Stimulated activated CD4-positive, alpha-beta T cell treated with anti-CD3 and anti-CD28 coated beads, Interleukin-4, amount 100 ng/mL, for 1 hour (primary cell): ENCODE results near the gene SEMA3C.
"Not testable (repeated sequence)": the region's sequence is repeated elsewhere in the genome, so short reads cannot be mapped to it uniquely, and the experiment has no call there.

Experiments
- DNase-seq: peaks from one replicate; pipeline ENCODE4 v3.0.0-alpha.2; 2020

Gene SEMA3C

DNA sequence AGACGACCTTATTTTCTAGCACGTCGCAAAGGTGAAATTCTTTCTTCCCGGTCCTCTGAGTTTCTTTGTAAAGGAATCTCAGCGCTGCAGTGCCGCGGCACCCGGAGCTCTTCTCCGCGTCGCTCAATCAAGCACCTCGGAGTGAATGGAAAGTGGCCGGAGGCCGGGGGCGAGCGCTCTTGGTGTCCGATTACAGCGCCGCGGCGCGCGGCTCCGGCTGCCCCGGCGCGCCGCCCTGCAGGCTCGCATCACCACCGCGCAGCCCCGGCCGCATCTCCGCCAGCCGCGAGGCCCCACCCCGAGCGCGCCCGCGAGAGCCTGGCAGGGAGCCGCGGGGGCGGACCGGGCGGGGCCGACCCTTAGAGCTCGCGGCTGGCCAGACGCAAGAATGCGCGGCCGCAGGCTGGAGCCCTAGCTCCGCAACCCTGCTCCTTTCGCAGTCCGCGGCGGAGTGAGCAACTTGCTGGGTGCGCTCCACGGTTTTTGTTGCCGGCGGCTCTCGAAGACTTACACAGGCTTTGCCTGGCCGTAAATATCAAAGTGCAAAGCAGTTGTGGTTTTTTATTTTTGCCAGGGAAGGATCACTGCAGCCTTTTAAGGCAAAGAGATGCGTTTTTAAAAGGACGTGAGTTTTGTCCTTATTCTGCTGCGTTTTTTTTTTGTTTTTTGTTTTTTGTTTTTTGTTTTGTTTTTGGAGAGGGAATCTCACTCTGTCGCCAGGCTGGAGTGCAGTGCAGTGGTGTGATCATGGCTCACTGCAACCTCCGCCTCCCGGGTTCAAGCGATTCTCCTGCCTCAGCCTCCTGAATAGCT, at the start of gene SEMA3C:
TSS of gene SEMA3C (minus strand) at position 143 of the 813 bp plus-strand sequence. CDS start 2,270 bp downstream, outside the sequence.
- DNase-seq, result peak; percentile 3

DNA sequence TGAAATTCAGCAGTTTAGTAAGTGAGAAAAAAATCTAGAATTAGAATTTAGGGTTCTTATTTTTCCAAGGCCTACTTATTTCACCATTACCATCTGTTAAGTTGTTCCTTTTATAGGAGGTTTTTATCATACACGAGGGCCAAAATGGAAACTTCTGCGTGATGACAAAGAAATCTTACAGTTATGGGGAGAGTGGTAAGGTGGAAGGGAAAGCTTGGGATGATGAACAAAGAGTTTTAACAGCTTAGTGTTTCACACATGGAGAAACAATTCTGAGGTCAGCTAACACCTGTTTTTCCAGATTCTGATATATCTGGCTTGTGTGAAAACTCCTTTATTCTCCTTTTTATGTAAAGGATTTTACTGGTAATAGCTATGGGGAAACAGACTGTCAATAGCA, 49.8 kb upstream of the SEMA3C start:
- DNase-seq, result no peak

DNA sequence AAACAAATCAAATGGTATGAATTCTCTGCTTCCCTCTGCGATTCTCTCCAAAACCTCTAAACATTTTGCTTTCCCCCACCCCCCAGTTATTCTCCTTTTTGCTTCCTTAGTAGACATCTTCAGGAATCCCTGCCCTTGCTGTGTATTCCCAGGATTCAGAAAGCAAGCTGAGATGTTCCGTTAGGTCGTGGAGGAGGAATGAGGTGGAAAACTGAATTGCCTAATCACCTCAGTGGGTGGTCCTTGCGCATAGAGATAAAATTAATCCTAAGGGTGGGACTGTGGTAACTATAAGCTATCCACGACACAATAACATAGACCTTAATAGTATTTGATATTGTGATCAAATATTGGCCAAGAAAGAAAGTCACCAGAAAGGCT, 49.1 kb upstream of the SEMA3C start:
- DNase-seq, result no peak

DNA sequence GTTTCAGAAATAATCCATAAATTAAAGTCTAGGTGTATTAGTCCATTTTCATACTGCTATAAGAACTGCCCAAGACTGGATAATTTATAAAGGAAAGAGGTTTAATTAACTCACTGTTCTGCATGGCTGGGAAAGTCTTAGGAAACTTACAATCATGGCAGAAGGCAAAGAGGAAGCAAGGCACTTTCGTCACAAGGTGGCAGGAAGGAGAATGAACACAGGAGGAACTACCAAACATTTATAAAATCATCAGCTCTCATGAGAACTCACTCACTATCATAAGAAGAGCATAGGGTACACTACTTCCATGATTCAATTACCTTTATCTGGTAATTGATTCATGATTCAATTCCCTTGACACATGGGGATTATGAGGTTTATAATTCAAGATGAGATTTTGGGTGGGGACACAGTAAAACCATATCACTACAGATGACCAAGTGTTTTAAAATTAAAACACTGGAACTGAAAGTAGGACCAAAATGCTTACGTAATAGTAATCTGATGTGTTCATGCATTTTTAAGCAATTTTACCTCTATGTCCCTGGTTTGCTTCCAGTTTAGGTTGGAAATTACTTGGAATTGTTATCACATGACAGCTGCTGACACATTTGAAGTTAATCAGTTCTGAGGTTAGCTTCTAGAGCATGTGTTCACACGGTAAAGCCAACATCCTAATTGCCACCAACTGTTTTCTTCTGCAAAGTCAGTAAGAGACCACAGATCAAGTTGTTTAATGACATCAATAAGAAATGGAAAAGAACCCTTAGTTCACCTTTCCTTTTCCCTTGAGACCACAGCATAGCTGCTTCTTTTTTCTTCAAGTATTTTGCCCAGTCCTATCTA, 48.4 kb upstream of the SEMA3C start:
- no peak for DNase-seq

DNA sequence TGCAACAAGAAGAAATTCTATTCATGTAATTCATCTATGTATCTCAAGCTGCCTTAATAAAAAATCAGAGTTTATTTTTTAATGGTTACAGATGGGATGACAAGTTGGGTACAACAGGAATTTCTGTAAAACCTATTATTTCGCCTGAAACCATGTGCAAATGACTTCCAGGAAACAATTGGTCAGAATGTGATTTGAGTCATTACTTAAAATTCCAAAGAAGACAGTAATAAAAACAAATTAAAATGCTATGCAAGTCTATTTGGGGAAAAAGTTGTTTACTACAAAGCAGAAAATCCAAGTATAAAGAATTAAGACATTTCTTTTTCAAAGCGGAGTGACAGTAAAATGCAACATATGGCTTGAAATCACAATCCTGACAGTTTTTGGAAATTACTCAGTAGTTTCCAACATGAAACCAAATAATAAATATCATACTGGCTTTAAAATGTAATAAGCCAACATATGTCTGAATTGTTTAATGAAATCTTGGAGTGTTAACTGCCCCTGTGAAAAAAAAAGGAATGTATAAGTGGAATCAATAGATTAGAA, 41.5 kb upstream of the SEMA3C start:
- DNase-seq, result no peak

DNA sequence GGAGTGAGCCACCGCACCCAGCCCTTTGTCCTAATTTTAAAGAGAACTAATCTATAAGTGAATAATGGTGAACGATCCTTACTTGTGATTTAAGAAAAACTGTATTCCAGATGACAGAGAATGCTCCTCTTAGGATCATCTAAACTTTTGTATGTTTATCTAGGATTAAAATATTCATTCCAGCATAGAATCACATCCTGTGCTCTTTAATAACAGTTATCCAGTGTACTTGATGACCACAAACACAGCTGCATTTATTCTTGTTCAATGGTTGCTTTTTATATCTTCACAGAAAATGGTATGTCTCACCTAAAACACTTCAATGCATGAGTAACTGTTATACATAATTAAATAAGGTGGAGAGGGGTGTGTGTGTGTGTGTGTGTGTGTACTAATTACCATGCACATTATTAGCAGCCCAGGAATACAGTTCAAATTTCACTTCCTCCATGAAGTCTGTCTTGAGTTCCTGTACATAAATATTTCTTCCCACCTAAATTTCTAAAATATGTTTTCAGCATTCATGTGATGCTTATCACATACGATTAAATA, 38.5 kb upstream of the SEMA3C start:
- DNase-seq, result no peak

DNA sequence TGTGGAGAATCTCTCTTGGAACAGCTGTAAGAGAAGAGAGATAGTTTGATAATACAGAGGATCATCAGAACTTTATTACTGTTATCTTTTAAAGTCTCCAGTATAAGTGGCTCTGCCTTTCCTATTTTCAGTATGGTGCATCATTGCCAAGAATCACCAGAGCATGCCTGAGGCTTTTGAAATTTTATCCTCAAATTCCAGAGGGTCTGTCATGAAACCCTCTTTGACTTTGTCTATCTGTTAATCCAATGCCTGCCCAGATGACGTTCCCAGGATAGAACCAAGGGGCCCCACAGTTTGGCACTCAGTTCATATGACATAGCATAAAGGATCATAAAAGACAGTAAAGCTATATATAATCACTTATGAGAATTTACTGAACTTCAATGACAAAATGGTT, 35.3 kb upstream of the SEMA3C start:
- no peak for DNase-seq

DNA sequence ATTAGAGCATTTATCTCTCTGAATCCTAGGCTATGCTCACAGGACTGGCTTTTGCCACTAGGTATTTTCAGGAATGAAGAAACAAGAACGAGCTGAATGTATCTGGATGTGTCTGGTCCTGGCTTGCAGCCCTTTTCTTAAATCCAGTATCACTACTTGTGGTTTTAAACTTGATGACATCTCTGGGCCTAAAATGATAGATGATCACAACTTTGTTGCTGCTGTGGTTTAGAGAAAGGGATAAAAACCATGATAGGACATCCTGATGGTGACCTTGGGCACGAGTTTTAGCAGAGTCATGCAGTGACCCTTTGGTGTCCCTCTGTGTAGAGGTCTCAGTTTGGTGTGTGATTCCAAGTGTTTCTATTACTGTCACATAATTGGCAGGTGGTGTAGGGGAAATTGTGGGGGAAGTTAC, 31.7 kb upstream of the SEMA3C start:
- DNase-seq, result no peak

DNA sequence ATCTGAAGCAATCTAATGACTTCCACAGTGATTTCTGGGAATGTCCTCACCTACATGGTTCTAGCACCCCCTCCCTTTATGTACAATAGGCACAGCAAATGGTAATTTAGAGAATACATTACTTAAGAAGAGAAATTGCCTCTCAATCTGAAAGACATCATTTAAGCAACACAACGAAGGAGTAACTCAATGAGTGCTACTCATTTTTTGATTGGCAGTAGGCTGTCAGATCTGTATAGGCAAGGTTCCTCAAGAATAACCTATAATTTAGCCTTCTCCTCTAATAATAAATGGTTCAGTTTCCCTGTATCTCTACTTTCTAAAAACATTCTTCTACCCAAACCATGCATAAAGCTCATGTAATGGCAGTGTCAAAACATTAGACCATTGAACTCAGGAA, 30.6 kb upstream of the SEMA3C start:
- DNase-seq, result no peak

DNA sequence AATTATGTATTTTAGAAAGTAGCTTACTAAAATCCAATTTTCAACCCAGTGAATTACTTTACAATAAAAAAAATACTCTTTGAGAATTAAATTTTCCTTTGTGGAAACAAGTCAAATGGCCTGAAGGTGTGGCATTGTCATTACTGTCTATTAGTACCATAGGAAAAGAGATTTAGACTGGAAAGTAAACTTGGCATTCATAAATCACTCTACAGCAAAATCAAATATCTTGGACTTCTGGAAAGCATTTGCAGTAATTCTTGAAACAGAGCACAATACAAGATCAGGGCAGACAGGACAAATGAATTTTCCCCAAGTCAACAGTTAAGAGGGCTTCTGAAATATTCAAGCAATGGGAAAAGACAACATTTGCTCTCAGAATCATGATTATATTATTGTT, 28.0 kb upstream of the SEMA3C start:
- no peak for DNase-seq

DNA sequence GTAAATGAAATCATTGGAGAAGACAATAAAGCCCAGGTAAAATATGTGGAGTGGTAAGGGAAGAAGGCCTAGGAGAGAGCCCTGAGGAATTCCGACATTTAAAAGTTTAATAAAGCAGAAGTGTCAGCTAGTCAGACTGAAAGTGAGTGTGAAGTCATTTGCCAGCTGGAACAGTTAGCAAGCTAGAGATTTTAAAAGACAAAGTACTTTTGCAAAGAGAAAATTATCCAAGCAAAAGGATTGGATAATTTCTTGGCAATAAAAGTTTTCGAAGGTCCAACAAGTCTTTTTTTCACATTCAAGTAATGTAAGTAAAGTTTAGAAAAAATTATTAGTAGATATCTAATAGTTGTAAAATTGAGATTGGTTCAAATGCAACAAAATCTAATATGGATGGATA, 27.1 kb upstream of the SEMA3C start:
- no peak for DNase-seq

DNA sequence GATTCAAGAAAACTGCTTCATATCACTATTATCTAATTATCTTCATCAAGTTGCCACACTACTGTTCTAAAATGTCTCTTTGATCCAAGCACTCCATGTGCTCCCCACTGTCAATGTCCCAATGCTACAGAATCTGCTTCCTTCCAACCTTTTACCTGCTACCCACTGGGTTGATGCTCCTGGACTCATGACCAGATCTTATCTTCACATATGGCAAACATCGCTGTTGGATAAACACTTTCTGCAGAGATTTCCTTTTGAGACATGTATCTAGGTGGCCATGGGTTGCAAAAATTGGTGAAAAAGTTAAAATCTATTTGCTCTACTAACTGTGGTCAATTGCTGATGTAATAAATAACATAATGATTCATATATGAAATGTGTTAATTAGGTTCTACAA, 24.5 kb upstream of the SEMA3C start:
- DNase-seq, result no peak

DNA sequence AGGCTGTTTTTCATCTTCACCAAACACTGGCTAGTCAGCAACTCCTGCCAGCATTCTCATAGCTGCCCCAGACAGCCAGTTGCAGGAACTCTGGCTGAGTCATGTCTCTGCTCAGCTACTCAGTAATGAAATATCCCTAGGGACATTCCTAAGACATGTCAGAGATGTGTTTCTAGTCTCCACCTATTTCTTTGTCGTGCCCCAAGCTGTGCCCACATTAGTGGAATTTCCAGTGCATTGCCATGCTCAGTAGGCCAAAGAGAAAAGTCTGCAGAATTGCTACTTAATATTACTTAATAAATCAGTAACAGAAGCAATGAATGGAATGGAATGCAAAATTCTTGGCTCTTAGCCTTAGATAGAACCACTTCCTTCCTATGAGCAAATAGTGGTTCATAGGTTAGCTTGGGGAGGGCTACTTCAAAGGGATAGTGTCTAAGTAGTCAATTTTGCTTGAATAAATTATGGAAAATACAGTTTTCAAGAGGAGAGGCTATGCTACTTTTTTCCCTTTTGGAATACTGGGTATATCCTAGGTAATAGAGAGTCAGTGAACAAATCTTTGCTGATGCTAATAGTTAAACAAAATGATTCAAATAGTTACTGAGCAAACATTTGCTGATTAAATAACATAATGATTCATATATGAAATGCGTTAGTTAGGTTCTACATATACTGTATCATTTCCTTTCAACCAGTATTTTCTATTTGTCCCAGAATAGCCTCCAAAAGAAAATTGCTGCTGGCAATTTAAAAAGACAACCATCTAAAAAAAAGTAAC, 23.6 kb upstream of the SEMA3C start:
- DNase-seq, result no peak

DNA sequence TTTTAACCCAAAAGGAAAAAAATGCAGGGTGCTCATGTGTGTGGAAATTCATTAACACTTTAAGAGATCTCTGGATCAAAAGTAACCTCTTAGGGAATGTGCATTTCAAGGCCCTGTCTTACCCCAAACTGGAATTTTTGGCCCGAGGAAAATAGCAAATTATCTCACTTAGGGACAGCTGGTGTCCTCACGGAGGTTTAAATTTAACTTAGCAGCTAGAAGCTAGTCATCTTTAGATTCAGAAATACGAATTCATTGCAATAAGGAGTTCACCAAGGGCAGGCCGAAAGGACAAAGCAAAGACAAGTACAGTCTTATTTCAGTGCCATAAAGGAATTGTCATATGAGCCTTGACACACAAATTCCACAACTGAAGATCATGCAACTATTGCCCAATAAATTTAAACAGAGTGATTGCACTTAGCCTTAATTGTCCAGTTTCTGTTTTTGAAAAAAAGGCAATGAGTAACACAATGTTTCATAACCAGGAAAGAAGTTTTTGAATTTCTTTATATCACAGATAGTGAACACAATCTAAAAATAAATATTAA, 22.4 kb upstream of the SEMA3C start:
- no peak for DNase-seq

DNA sequence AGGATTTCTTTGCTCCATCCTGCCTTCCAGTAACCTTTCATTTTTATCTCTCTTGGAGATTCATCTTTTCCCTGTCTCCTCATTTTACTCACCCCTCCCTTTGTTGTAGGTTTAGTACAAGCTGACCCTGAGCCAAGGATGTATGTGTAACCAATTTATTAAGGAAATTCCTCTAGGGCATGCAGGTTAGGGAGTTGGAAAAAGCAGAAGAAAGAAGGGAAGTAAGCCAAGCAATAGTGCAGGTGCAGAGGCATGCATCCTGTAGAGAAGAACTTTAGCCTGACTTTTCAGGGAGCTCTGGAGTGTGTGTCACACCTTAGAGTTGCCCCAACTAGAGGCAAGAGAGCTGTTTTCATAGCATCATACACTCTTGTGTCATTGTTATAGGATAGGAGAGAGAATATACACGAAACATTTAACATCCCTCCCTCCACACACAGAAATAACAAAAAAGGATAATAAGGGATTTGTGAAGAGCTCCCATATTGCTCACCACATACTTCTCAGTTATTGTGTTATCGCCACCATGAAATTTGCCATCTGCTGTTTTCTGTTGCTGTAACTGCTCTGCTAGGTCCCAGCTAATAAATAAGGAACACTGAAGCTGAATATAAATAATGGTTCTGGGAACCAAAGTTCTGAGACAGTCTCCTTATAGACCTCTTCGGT, 21.8 kb upstream of the SEMA3C start:
- no peak for DNase-seq

DNA sequence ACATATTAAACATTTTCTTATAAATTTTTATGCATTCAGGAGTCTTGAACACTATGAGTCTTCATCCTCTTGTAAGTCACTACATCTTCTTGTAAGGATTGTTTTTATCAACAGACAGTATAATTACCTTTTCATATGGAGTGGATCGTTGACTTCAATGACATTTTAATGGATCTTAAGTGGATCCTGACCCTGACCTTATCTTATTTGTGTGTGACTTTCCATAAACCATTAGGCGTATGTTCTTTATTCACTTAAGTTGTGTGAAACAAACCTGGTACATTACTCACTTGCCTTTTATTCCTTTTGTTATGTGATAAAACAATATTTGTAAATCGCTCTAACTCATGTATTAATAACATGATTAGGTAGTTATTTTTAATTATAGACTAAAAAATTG, 18.5 kb upstream of the SEMA3C start:
- DNase-seq, result no peak

DNA sequence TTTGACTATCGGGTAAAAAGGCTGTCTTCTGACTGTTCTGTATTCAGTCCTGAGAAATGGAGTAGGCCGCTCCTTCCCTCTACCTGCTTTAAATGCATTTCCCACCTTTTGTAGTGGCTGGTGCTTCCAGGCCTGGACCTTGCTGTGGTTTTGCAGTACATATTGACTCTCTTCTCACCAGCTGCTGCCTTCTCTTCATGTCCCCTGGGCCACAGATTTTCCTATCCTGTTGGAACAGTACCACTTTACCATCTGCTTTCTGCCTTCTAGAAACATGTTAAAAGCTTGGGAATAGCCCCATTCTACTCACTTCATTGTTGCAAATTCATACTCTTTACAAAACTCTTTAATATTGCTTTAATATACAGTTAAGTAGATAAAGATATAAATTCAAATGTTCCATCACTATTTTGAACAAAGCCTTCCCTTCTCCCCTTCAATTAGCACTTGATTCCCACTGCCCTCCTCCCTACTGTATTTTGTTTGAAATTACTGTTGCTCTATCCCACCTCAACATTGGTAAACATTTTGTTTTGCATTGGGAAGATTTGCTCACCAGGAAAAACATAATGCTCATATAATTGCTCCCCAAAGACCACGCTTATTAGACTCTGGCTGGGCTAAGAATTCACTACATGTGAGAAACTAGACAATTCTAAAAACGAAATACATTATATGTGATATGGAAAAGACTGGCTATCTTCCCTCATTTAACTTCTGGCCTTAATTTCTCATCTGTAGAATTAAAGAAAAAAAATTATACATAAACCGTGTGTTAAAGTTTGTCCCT, 17.3 kb upstream of the SEMA3C start:
- DNase-seq, result no peak

DNA sequence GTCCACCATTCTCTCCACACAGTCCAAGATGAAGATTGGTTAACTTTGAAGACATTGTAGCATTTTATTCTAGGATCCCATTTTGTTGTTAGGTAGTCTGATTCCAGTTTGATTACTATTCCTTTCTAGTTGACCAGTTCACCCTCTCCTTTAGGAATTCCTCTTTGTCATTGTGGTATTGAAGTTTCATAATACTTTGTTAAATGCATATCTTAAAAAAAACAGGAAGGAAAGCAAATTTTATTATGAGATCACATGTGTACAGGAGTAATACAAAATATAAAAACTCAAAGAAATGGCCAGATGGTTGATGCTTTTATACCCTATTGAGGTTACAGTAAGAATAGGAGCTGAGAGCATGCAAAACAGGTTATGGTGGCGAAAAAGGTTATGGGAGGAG, 15.5 kb upstream of the SEMA3C start:
- no peak for DNase-seq

DNA sequence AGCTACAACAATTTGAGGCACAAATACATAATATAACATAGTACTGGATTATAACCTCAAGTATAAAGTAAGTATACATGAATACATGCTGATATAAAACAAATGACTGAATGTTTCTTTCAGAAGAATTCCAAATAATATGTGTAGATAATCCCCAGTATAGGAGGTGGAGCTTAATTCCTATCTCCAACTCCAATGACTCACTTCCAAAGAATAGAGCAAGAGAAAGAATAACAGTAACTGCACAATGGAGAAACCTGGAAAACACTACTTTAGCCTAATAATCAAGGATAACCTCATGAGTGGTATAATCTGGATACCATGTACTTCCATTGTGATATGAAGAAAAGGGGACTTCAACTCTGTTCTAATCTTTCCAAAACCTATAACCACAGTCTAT, 13.7 kb upstream of the SEMA3C start:
- no peak for DNase-seq

DNA sequence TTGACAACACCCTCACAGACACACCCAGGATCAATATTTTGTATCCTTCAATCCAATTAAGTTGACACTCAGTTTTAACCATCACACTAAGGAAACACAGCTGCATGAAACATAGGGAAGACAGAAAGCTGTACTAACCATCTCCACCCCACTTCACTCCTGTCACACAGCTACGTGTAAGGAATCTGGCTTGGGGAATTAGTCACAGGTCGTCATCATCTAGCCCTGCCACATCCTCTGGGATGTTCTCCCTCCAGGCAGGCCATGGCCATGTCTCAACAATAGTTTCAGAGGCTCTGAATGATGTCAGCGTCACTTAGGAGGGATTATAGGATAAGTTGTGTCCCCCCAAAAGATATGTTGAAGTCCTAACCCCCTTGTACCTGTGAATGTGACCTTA, 10.8 kb upstream of the SEMA3C start:
- DNase-seq, result no peak

DNA sequence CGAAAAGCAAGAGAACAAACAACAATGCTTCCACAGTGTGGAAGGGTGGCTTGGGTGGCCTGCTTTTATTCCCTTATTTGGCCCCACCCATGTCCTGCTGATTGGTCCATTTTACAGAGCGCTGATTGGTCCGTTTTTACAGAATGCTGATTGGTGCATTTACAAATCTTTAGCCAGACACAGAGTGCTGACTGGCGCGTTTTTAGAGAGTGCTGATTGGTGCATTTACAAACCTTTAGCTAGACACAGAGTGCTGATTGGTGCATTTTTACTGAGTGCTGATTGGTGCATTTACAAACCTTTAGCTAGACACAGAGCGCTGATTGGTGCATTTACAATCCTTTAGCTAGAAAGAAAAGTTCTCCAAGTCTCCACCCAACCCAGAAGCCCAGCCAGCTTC, 8.1 kb upstream of the SEMA3C start:
- not testable (repeated sequence) for DNase-seq
